ENCODE results near the gene FBXL3. TPM values are rescaled to one million over a fixed set of nuclear protein-coding genes. Genes with fewer than 3 reads are reported as not detected.

FBXL3 gene
- total RNA-seq, 1 donor from 2014 or later: 57.7 TPM

GRCh38 chr13:77036279-77036678 lies 9.3 kb upstream of the FBXL3 start:
- Histone ChIP-seq H3K27me3 (ENCODE audit: low read depth) (no peaks in the 10 kb centered on the region), H3K27ac (no peak overlapping the region), H3K9me3 (no peaks in the 10 kb centered on the region), H3K4me3 (no peak overlapping the region), H3K36me3 (no peaks in the 10 kb centered on the region), H3K4me1 (no peaks in the 10 kb centered on the region)
- DNase-seq (no peak), ATAC-seq (no peak)
- intact Hi-C loops (cut with DNase I): no loop called here
- no peak for TF ChIP-seq CTCF (IDR thresholded peaks at IDR 0.05)

- Histone ChIP-seq H3K9me3 (no peaks in the 10 kb centered on the region), H3K27ac (no peak overlapping the region), H3K27me3 (ENCODE audit: low read depth) (no peaks in the 10 kb centered on the region), H3K36me3 (no peaks in the 10 kb centered on the region), H3K4me3 (no peak overlapping the region), H3K4me1 (no peaks in the 10 kb centered on the region)
- no peak for TF ChIP-seq CTCF (IDR thresholded peaks at IDR 0.05)
- DNase-seq (no peak), ATAC-seq (no peak)
- intact Hi-C loops (cut with DNase I): no loop called here
These were observed 7.9 kb upstream of the FBXL3 start for GRCh38 chr13:77034881-77035280.

- intact Hi-C loops (cut with DNase I): no loop called here
- Histone ChIP-seq H3K27ac (no peak overlapping the region), H3K27me3 (ENCODE audit: low read depth) (no peaks in the 10 kb centered on the region), H3K4me1 (no peaks in the 10 kb centered on the region), H3K36me3 (no peaks in the 10 kb centered on the region), H3K9me3 (no peaks in the 10 kb centered on the region), H3K4me3 (no peak overlapping the region)
- ATAC-seq (no peak), DNase-seq (no peak)
- no peak for TF ChIP-seq CTCF (IDR thresholded peaks at IDR 0.05)
These were observed 6.9 kb upstream of the FBXL3 start for GRCh38 chr13:77033717-77034302.

GRCh38 chr13:77031656-77032243 lies 4.8 kb upstream of the FBXL3 start:
- Histone ChIP-seq H3K27ac (no peak overlapping the region), H3K4me1 (peaks cover 9% of the 10 kb centered on the region), H3K9me3 (no peaks in the 10 kb centered on the region), H3K4me3 (no peak overlapping the region), H3K27me3 (ENCODE audit: low read depth) (no peaks in the 10 kb centered on the region), H3K36me3 (no peaks in the 10 kb centered on the region)
- intact Hi-C loops (cut with DNase I): no loop called here
- DNase-seq (no peak), ATAC-seq (no peak)
- TF ChIP-seq CTCF (IDR thresholded peaks at IDR 0.05): no peak

GRCh38 chr13:77029436-77029835 lies 2.5 kb upstream of the FBXL3 start:
- no peak for DNase-seq
- ATAC-seq: no peak

More at GRCh38 chr13:77029436-77029835, 2.5 kb upstream of the FBXL3 start:
- no peaks in the 10 kb centered on the region for H3K27me3 ChIP-seq (ENCODE audit: low read depth)
- peaks cover 23% of the 10 kb centered on the region for H3K4me1 ChIP-seq
- H3K9me3 ChIP-seq: no peaks in the 10 kb centered on the region
- H3K27ac ChIP-seq: no peak overlapping the region
- H3K36me3 ChIP-seq: no peaks in the 10 kb centered on the region
- TF ChIP-seq CTCF (IDR thresholded peaks at IDR 0.05): no peak
- no peak overlapping the region for H3K4me3 ChIP-seq
- intact Hi-C loops (cut with DNase I): no loop called here
